WERI-Rb-1 (cell line): ENCODE data around the gene ARHGEF17.

Experiments
- DNase-seq: peaks from one replicate; pipeline ENCODE4 v3.0.0-alpha.2; 2020
- H3K27ac ChIP-seq: fragments of 250-450 bp; sonication (Bioruptor Pico); 2 replicates; pipeline ENCODE4 v1.5.1; 2020; ENCODE audit warnings: mild to moderate bottlenecking, moderate library complexity
- H3K27me3 ChIP-seq: fragments of 250-450 bp; sonication (Bioruptor Pico); 2 replicates; pipeline ENCODE4 v1.5.1; 2021; ENCODE audit warnings: mild to moderate bottlenecking, low read depth, moderate library complexity; ENCODE audit not compliant: insufficient read depth, severe bottlenecking
- H3K36me3 ChIP-seq: fragments of 250-450 bp; sonication (Bioruptor Pico); 2 replicates; pipeline ENCODE4 v1.5.1; 2020; ENCODE audit warnings: mild to moderate bottlenecking, moderate library complexity
- H3K4me3 ChIP-seq: 2 replicates; pipeline ENCODE4 v1.5.1; 2011; ENCODE audit warnings: low read depth, mild to moderate bottlenecking, control low read depth, low read length
- H3K9me3 ChIP-seq: fragments of 250-450 bp; sonication (Bioruptor Pico); 2 replicates; pipeline ENCODE4 v1.5.1; 2021; ENCODE audit warnings: mild to moderate bottlenecking, moderate library complexity; ENCODE audit not compliant: severe bottlenecking
- TF ChIP-seq, protein P1 (sequence below): IDR thresholded peaks from 2 replicates; pipeline ENCODE4 v1.5.1; 2011; ENCODE audit warnings: low read depth, mild to moderate bottlenecking, control low read depth, inconsistent platforms, low read length

ARHGEF17 gene

DNA sequence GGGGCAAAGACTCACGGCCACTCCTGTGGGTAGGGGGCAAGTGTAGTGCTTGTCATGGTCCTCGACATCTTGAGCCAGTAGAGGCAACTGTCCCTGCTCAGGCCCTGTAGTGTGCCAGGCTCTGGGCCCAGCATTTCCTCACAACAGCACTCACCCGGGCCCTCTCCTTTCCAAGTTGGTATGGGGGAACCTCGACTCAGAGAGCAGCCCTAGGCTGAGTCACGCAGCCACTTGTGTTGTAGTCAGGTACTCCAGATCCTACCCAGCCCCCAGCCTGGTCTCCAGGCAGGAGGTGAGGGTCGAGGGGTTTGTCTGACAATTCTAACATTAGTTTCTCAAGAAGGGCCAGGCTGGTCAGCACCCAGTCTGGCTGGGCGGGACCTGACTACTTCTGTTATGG is 72.3 kb downstream of the ARHGEF17 start:
- peaks cover 32% of the 10 kb centered on the region for H3K36me3 ChIP-seq

DNA sequence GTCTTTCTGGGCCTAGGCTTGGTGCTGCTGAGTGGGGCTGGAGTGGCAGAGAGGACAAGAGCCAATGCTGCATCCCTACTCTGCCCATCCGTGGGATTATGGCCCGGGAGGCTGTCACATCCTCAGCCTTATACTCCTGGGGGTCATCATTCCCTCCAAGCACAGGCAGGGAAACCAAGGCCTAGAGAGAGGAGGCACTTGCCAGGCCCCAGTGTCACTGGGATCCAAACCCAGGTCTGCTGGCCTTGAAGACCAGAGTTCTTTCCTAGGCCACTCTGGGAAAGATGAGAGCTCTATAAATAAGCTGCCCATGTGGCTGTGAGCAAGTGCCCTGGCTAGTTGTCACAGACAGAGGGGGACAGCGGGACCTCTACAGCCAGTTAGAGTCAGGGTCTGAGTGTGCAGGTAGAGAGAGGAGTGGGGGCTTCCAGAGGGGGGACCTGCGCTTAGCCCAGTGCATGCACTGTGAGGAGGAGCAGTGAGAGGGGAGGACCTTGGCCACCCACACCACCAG is 72.9 kb downstream of the ARHGEF17 start:
- no peak for DNase-seq
- TF ChIP-seq, protein P1, sequence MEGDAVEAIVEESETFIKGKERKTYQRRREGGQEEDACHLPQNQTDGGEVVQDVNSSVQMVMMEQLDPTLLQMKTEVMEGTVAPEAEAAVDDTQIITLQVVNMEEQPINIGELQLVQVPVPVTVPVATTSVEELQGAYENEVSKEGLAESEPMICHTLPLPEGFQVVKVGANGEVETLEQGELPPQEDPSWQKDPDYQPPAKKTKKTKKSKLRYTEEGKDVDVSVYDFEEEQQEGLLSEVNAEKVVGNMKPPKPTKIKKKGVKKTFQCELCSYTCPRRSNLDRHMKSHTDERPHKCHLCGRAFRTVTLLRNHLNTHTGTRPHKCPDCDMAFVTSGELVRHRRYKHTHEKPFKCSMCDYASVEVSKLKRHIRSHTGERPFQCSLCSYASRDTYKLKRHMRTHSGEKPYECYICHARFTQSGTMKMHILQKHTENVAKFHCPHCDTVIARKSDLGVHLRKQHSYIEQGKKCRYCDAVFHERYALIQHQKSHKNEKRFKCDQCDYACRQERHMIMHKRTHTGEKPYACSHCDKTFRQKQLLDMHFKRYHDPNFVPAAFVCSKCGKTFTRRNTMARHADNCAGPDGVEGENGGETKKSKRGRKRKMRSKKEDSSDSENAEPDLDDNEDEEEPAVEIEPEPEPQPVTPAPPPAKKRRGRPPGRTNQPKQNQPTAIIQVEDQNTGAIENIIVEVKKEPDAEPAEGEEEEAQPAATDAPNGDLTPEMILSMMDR: no peak
- no peaks in the 10 kb centered on the region for H3K27me3 ChIP-seq
- peaks cover 32% of the 10 kb centered on the region for H3K36me3 ChIP-seq
- no peak overlapping the region for H3K4me3 ChIP-seq
- H3K9me3 ChIP-seq: no peaks in the 10 kb centered on the region
- H3K27ac ChIP-seq: no peak overlapping the region

More for the DNA sequence above, 72.3 kb downstream of the ARHGEF17 start:
- DNase-seq: no peak
- H3K27ac ChIP-seq: no peak overlapping the region
- TF ChIP-seq, protein P1: no peak
- H3K4me3 ChIP-seq: no peak overlapping the region
- H3K27me3 ChIP-seq: no peaks in the 10 kb centered on the region
- H3K9me3 ChIP-seq: no peaks in the 10 kb centered on the region

DNA sequence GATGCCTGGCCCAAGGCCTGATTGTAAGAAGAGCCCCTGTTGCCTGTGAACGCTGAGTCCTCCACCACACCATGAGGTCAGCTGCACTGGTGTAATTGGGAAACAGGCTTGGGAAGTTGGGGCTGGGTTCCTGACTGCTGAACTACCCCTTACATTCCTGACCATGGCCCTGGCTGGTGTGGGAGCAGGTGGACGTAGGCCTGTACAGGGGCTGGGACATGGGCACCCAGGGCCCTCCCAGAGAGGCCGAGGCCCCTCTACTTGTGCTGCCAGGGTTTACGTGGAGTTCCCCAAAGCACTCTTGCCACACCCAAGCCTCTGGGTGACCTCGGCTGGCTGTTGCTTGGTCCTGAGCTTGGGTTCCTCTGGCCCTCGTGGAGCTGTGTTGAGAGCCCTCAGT is 73.5 kb downstream of the ARHGEF17 start:
- Histone ChIP-seq H3K36me3 (peaks cover 29% of the 10 kb centered on the region), H3K27ac (no peak overlapping the region), H3K9me3 (no peaks in the 10 kb centered on the region), H3K4me3 (no peak overlapping the region), H3K27me3 (no peaks in the 10 kb centered on the region)
- DNase-seq: no peak
- TF ChIP-seq, protein P1: no peak

DNA sequence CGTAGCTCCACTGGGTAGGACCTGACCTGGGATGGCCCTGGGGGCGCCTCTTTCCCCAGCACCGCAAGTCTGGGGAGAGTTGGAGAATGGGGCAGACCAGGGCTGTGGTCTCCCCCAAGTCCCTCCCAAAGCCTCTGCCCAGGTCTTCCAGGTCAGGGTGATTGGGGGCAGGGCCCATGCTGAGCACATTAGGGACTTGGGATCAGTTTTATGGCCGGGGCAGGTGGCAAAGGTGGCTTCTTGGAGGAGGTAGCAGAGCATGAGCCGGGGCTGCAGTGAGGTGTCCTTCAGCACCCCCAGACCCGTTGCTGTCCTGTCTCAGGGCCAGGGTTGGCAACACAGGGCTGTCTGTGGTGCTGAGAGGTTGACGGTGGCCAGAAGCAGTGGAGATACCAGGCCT is 74.1 kb downstream of the ARHGEF17 start:
- Histone ChIP-seq H3K36me3 (peaks cover 28% of the 10 kb centered on the region), H3K27me3 (no peaks in the 10 kb centered on the region), H3K9me3 (no peaks in the 10 kb centered on the region), H3K4me3 (no peak overlapping the region), H3K27ac (no peak overlapping the region)
- no peak for DNase-seq
- TF ChIP-seq, protein P1: no peak

DNA sequence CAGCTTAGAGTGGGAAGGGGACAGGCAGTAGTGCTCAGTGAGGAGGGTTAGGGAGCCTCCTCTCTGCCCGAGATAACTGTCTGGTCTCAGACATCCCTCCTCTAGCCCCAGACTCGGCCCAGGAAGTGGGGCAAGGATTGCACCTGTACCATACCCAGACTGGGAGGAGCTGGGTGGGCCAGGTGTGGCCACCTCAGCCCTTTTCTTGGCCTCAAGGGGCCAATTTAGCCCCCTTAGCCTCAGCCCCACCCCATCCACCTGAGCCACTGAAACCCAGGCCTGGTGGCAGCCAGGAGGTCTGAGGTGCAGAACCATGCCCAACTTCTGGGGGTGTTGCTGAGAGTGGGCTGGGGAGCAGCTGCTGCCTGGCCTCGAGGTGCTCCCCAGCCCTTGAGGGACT is 74.7 kb downstream of the ARHGEF17 start:
- no peaks in the 10 kb centered on the region for H3K9me3 ChIP-seq
- H3K27ac ChIP-seq: no peak overlapping the region
- peaks cover 28% of the 10 kb centered on the region for H3K36me3 ChIP-seq
- H3K27me3 ChIP-seq: no peaks in the 10 kb centered on the region
- no peak for DNase-seq
- TF ChIP-seq, protein P1: no peak
- H3K4me3 ChIP-seq: no peak overlapping the region
